Adrenal gland (tissue), 12 donors: ENCODE measurements around the gene ACOT12. TPM values are rescaled to one million over a fixed set of nuclear protein-coding genes. Genes with fewer than 3 reads are reported as not detected.

ENCODE experiments used
- DNase-seq, 7 donors: peaks; one replicate each; pipeline ENCODE4 v3.0.0-alpha.2; 2019 to 2020
- H3K27ac ChIP-seq, 5 donors: fragments of 200-600 bp; sonication (generic) in 4 of 5; 1 replicate in 3 of 5; 2 replicates in 2 of 5; pipeline versions ENCODE4 v1.5.1 to v1.8.0; 2016 to 2020; ENCODE audit warnings: mild to moderate bottlenecking in 1 of 5
- H3K27me3 ChIP-seq: fragments of 200-600 bp; 2 replicates; pipeline ENCODE4 v1.8.0; 2021
- H3K36me3 ChIP-seq, 2 donors: fragments of 200-600 bp; replicated peaks in 1 of 2; 1 replicate in 1 of 2; 2 replicates in 1 of 2; pipeline versions ENCODE4 v1.5.1 to v1.8.0; 2018 to 2022
- H3K4me1 ChIP-seq, 2 donors: fragments of 200-600 bp; replicated peaks in 1 of 2; 1 replicate in 1 of 2; 2 replicates in 1 of 2; pipeline versions ENCODE4 v1.5.1 to v1.8.0; 2018 to 2021
- H3K4me3 ChIP-seq, 4 donors: fragments of 200-600 bp; sonication (generic) in 3 of 4; one replicate each; pipeline ENCODE4 v1.5.1; 2016 to 2018
- H3K9me3 ChIP-seq, 3 donors: fragments of 200-600 bp; sonication (generic) in 1 of 3; replicated peaks in 1 of 3; 1 replicate in 2 of 3; 2 replicates in 1 of 3; pipeline versions ENCODE4 v1.5.1 to v1.8.0; 2016 to 2021
- CTCF ChIP-seq, 6 experiments: fragments of 450-650 bp in 4 of 6; fragments of 200-600 bp in 2 of 6; sonication (generic) in 1 of 6; IDR thresholded peaks; 1 replicate in 5 of 6; 2 replicates in 1 of 6; pipeline versions ENCODE4 v1.5.1 to v1.8.0; 2016 to 2021; ENCODE audit warnings: antibody characterized with exemption in 6 of 6, mild to moderate bottlenecking in 2 of 6, moderate library complexity in 1 of 6
- POLR2A ChIP-seq, 2 donors: fragments of 450-650 bp; IDR thresholded peaks; one replicate each; pipeline ENCODE4 v1.6.1; 2017; ENCODE audit warnings: antibody characterized with exemption in 2 of 2, mild to moderate bottlenecking in 2 of 2, moderate library complexity in 1 of 2
- WGBS, 4 donors: extraction: QIAGEN DNeasy Blood & Tissue Kit in 2 of 4; methylation state at CpG; one replicate each; pipeline versions ENCODE4 v1.1.5 to v1.1.7; 2013 to 2017; 5-methylcytosine and 5-hydroxymethylcytosine counted together
- intact Hi-C, 2 donors: fragments of 100-400 bp; cut with DNase I; formaldehyde crosslinking; loops; one replicate each; pipeline versions ENCODE4 v1.14.1 to v1.15.0; 2022 to 2023
- polyA plus RNA-seq, 3 donors: library from polyadenylated mRNA; stranded (reverse); fragments of 200-250 nt in 2 of 3; fragments of 350-450 nt in 1 of 3; fragmentation: Illumina TruSeq in 1 of 3; extraction: RNeasy Lipid Tissue Mini Kit (QIAGEN cat#74804) in 1 of 3; gene quantifications; one replicate each; pipeline ENCODE4 v1.2.3, GENCODE V29; 2013 to 2014
- total RNA-seq, 9 donors: library from RNA; depleted of rRNA in 4 of 9; stranded (reverse); fragments of >200 nt in 4 of 9; fragments of 120-200 nt in 1 of 9; fragmentation: NEBNext Ultra II Directional in 1 of 9; extraction: Animal tissue kit (Norgen Biotek cat#: 25700) in 1 of 9; gene quantifications; one replicate each; pipeline versions ENCODE4 v1.1.0 to v1.2.4, GENCODE V29; 2013 to 2023
- donor health status: healthy with polysubstance abuse.
- donor health status: Bipolar disorder and iron deficiency.
- donor health status: DM: yes; HTN: yes; CAD: no.
- donor health status: DM: no; HTN: no; CAD: no.
- donor health status: DM: no; HTN: no; CAD: no.
- donor health status: DM: yes; HTN: yes; CAD: no.

Gene ACOT12
- total and polyA plus RNA-seq, 12 donors, result not detected

GRCh38 chr5:81354093-81354492, 39.8 kb downstream of the ACOT12 start:
- no peak overlapping the region for H3K27ac ChIP-seq
- 64 to 68% (median 65%) methylated on average over 2 of the region's 2 CpGs for WGBS, 4 donors
- intact Hi-C loops, result no loop called here
- no peak for DNase-seq
- TF ChIP-seq POLR2A (IDR thresholded peaks at IDR 0.05), result no peak
- no peak for TF ChIP-seq CTCF (IDR thresholded peaks at IDR 0.05)
- H3K36me3 ChIP-seq, result no peaks in the 10 kb centered on the region
- H3K4me1 ChIP-seq, result no peaks in the 10 kb centered on the region
- no peaks in the 10 kb centered on the region for H3K27me3 ChIP-seq
- no peaks in the 10 kb centered on the region for H3K9me3 ChIP-seq
- no peak overlapping the region for H3K4me3 ChIP-seq

DNA sequence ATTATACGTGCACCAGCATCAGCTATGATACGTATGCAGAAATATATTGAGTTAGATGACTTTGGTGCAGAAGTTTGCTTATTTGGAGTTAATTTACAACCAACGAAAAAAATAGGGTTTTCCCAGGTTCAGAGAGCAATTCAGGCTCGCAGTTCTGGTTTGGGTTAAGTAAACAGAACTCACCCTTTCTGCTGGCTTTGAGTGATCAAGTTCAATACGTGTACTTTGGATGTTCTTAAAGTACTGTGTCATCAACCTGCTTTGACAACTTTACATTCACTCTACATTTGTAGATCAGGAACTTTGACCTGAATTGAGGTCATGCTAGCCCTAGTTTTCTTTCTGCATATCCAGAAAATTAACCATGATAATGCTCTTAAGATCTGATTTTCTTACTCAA, 40.7 kb downstream of the ACOT12 start:
- Histone ChIP-seq H3K9me3 (no peaks in the 10 kb centered on the region), H3K4me3 (no peak overlapping the region), H3K27me3 (no peaks in the 10 kb centered on the region), H3K27ac (no peak overlapping the region), H3K4me1 (no peaks in the 10 kb centered on the region), H3K36me3 (no peaks in the 10 kb centered on the region)
- intact Hi-C loops, result no loop called here
- DNase-seq, result no peak
- no peak for TF ChIP-seq CTCF (IDR thresholded peaks at IDR 0.05)
- TF ChIP-seq POLR2A (IDR thresholded peaks at IDR 0.05), result no peak
- WGBS, 4 donors, result 57 to 70% (median 62%) methylated on average over 5 of the region's 5 CpGs

DNA sequence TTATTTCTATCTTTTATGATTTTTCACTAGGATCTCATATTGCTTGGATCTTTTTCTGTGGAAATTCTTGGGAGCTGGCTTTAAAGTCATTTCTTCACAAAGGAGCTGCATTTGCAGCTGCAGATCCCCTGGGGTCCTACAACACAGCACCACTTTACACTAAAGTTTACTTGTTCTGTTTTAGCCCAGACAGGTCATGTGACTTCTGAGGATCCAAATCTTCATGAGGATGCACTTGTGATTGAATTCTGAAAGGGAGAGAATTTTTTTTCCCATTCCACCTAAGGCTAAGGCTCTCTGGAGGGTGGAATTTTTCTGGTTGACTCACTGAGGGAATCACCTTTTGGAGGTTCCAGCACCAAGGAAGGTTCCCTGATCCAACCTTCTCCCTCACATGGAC, 43.4 kb downstream of the ACOT12 start:
- H3K27ac ChIP-seq, result no peak overlapping the region
- H3K4me1 ChIP-seq, result no peaks in the 10 kb centered on the region
- H3K36me3 ChIP-seq, result no peaks in the 10 kb centered on the region
- TF ChIP-seq CTCF (IDR thresholded peaks at IDR 0.05) (no peak), POLR2A (IDR thresholded peaks at IDR 0.05) (no peak)
- no peak overlapping the region for H3K4me3 ChIP-seq
- H3K9me3 ChIP-seq, result no peaks in the 10 kb centered on the region
- no peak for DNase-seq
- intact Hi-C loops, result no loop called here
- H3K27me3 ChIP-seq, result no peaks in the 10 kb centered on the region

DNA sequence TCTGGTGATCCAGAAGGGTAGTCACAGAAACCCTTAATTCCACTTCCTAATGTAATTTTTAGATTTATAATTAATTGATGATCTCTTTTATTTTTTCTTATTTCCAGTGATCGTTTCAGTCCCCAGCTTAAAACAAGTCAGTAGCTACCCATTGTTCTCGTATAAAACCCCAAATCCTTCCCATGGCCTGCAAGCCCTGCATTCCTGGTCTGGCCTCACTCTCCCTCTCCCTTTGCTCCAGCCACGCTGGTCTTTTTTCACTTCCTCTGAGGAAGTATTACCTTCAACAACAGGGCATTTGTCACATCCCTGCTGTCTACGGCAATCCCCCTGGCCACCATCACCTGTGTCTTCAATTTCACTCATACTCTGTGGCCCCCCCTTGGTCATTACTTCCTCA, 44.8 kb downstream of the ACOT12 start:
- H3K9me3 ChIP-seq, result no peaks in the 10 kb centered on the region
- H3K36me3 ChIP-seq, result no peaks in the 10 kb centered on the region
- H3K4me1 ChIP-seq, result no peaks in the 10 kb centered on the region
- no peak overlapping the region for H3K4me3 ChIP-seq
- H3K27me3 ChIP-seq, result no peaks in the 10 kb centered on the region
- no peak for DNase-seq
- intact Hi-C loops, result no loop called here
- H3K27ac ChIP-seq, result no peak overlapping the region
- TF ChIP-seq CTCF (IDR thresholded peaks at IDR 0.05) (no peak), POLR2A (IDR thresholded peaks at IDR 0.05) (no peak)
- 70 to 78% (median 75%) methylated on average over 4 of the region's 4 CpGs for WGBS, 4 donors
